Osteoblast (primary cell): ENCODE results near the gene CNTFR. TPM values are rescaled to one million over a fixed set of nuclear protein-coding genes. Genes with fewer than 3 reads are reported as not detected.

Experiments
- DNase-seq: peaks from one replicate; pipeline ENCODE4 v3.0.0; 2011; ENCODE audit warnings: low spot score, mixed read lengths; ENCODE audit not compliant: insufficient read length; ENCODE audit errors: missing footprints
- H2AFZ ChIP-seq: 2 replicates; pipeline ENCODE4 v1.6.0; 2011; ENCODE audit warnings: mild to moderate bottlenecking, low read length
- H3K27ac ChIP-seq: 2 replicates; pipeline ENCODE4 v1.5.1; 2011; ENCODE audit warnings: mild to moderate bottlenecking, low read depth, low read length, moderate library complexity
- H3K27me3 ChIP-seq: 2 replicates; pipeline ENCODE4 v1.6.0; 2012; ENCODE audit warnings: mild to moderate bottlenecking, control low read depth, inconsistent platforms, low read length, moderate library complexity; ENCODE audit not compliant: insufficient read depth
- H3K36me3 ChIP-seq: 2 replicates; pipeline ENCODE4 v1.5.1; 2011; ENCODE audit warnings: mild to moderate bottlenecking, low read length, control low read depth, moderate library complexity; ENCODE audit not compliant: insufficient read depth
- H3K4me1 ChIP-seq: 2 replicates; pipeline ENCODE4 v1.5.1; 2011; ENCODE audit warnings: mild to moderate bottlenecking, low read length, control low read depth, moderate library complexity; ENCODE audit not compliant: insufficient read depth
- H3K4me2 ChIP-seq: 2 replicates; pipeline ENCODE4 v1.6.0; 2011; ENCODE audit warnings: mild to moderate bottlenecking, low read length; ENCODE audit not compliant: insufficient read depth
- H3K4me3 ChIP-seq: fragments of 200-600 bp; sonication (generic); 3 replicates; pipeline ENCODE4 v1.5.1; 2012; ENCODE audit warnings: mild to moderate bottlenecking, low read length, inconsistent platforms; ENCODE audit not compliant: insufficient read depth
- H3K79me2 ChIP-seq: 2 replicates; pipeline ENCODE4 v1.6.0; 2012; ENCODE audit warnings: mild to moderate bottlenecking, low read length, control low read depth, inconsistent platforms; ENCODE audit not compliant: insufficient read depth
- H3K9me3 ChIP-seq: 2 replicates; pipeline ENCODE4 v1.5.1; 2011; ENCODE audit warnings: low read depth, low read length, control low read depth
- H4K20me1 ChIP-seq: 2 replicates; pipeline ENCODE4 v1.6.0; 2012; ENCODE audit warnings: mild to moderate bottlenecking, low read length, control low read depth; ENCODE audit not compliant: insufficient read depth
- CTCF ChIP-seq: IDR thresholded peaks from 2 replicates; pipeline ENCODE4 v1.5.1; 2011; ENCODE audit warnings: mild to moderate bottlenecking, low read depth, low read length, moderate library complexity; ENCODE audit errors: extremely low read depth
- total RNA-seq: library from RNA; depleted of rRNA; stranded (reverse); fragments of >200 nt; gene quantifications from 2 replicates; pipeline ENCODE4 v1.2.3, GENCODE V29; 2012

Gene CNTFR
- total RNA-seq, 1 donor, result not detected

GRCh38 chr9:34572628-34573027, 16.9 kb downstream of the CNTFR start:
- no peak for TF ChIP-seq CTCF
- Histone ChIP-seq H3K4me1 (no peaks in the 10 kb centered on the region), H3K9me3 (no peaks in the 10 kb centered on the region), H3K27ac (no peak overlapping the region), H3K4me2 (no peak overlapping the region), H4K20me1 (no peaks in the 10 kb centered on the region), H3K4me3 (no peak overlapping the region), H3K79me2 (no peaks in the 10 kb centered on the region), H3K36me3 (no peaks in the 10 kb centered on the region), H2AFZ (no peak overlapping the region), H3K27me3 (peaks cover 26% of the 10 kb centered on the region)
- no peak for DNase-seq

DNA sequence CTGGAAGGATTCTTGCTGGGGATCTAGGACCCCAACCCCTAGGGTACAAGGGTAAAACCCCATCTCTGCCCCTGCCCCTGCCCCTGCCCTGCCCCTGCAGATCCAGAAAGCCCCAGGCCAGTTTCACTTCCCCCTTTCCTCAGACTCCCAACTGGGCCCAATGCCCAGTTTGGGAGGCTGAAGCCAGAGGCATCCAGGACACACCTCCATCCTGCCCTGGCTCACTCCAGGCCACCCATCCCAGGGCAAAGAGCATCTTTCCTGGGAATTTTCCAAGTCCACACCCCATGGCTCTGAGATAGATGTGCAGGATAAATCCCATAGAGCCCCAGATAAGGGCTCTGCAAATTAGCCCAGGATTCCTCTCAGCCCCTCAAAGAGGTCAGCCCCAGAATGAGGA, 17.4 kb downstream of the CNTFR start:
- H4K20me1 ChIP-seq, result no peaks in the 10 kb centered on the region
- no peaks in the 10 kb centered on the region for H3K9me3 ChIP-seq
- H3K4me1 ChIP-seq, result no peaks in the 10 kb centered on the region
- no peak overlapping the region for H2AFZ ChIP-seq
- no peaks in the 10 kb centered on the region for H3K36me3 ChIP-seq
- no peak overlapping the region for H3K27ac ChIP-seq
- no peak for DNase-seq
- H3K79me2 ChIP-seq, result no peaks in the 10 kb centered on the region
- TF ChIP-seq CTCF, result no peak
- H3K4me3 ChIP-seq, result no peak overlapping the region
- H3K27me3 ChIP-seq, result peaks cover 22% of the 10 kb centered on the region
- H3K4me2 ChIP-seq, result no peak overlapping the region

GRCh38 chr9:34571481-34571810, 18.1 kb downstream of the CNTFR start:
- no peak for TF ChIP-seq CTCF
- H3K36me3 ChIP-seq, result no peaks in the 10 kb centered on the region
- no peak overlapping the region for H2AFZ ChIP-seq
- no peaks in the 10 kb centered on the region for H4K20me1 ChIP-seq
- no peaks in the 10 kb centered on the region for H3K9me3 ChIP-seq
- H3K27ac ChIP-seq, result no peak overlapping the region
- H3K79me2 ChIP-seq, result no peaks in the 10 kb centered on the region
- H3K4me2 ChIP-seq, result no peak overlapping the region
- peaks cover 16% of the 10 kb centered on the region for H3K27me3 ChIP-seq
- H3K4me1 ChIP-seq, result no peaks in the 10 kb centered on the region
- H3K4me3 ChIP-seq, result no peak overlapping the region
- no peak for DNase-seq

- H3K36me3 ChIP-seq, result no peaks in the 10 kb centered on the region
- H3K27ac ChIP-seq, result no peak overlapping the region
- H3K9me3 ChIP-seq, result no peaks in the 10 kb centered on the region
- no peak for TF ChIP-seq CTCF
- H3K79me2 ChIP-seq, result no peaks in the 10 kb centered on the region
- no peak overlapping the region for H2AFZ ChIP-seq
- DNase-seq, result no peak
- no peaks in the 10 kb centered on the region for H4K20me1 ChIP-seq
- no peak overlapping the region for H3K4me2 ChIP-seq
- no peak overlapping the region for H3K4me3 ChIP-seq
- H3K4me1 ChIP-seq, result no peaks in the 10 kb centered on the region
- peaks cover 11% of the 10 kb centered on the region for H3K27me3 ChIP-seq
These were observed 18.6 kb downstream of the CNTFR start for GRCh38 chr9:34570809-34571480.
